ENCODE data around the gene IQGAP2.
"Not testable (repeated sequence)": the region's sequence is repeated elsewhere in the genome, so short reads cannot be mapped to it uniquely, and the experiment has no call there.

IQGAP2 gene

GRCh38 chr5:76583163-76584047, 180.3 kb downstream of the IQGAP2 start:
- DNase-seq = peak; percentile 21

DNA sequence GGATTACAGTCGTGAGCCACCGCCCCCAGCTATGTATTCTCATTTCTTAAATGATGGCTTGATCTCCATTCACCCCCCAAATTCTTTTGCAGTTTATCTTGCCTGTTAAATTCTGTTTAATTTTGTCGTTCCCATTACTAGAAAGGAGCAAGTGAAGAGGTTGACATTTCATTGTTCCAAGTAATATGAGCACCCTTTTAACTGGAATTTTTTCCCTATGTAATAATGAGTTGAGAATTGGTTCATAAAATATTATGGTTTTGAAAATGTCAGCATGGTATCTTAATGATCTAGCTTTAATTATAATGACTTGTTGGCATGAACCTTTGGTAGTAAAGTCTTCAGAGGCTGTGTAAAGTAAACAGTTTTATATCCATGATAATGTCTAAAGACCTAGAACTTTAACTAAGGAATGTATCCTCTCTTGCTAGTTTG, 182.7 kb downstream of the IQGAP2 start:
- no peak for DNase-seq

DNA sequence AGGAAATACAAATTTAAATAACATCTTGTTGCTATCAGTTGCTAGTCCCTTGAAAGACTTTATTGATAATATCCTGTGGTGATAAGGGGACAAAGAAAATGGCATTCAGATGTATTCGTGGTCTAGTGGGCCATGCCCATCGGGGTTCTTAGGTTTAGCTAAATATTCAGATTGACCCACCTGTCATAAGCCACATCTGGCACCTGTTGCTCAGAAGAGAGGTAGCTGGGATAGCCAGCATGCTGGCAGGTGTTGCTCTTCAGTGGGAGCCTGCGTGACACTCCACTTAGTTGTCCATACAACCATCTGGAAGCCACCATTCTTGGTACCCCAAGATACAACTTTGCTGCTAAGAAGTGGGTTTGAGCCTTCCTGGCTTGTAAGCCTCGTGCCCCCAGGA, 183.4 kb downstream of the IQGAP2 start:
- no peak for DNase-seq

DNA sequence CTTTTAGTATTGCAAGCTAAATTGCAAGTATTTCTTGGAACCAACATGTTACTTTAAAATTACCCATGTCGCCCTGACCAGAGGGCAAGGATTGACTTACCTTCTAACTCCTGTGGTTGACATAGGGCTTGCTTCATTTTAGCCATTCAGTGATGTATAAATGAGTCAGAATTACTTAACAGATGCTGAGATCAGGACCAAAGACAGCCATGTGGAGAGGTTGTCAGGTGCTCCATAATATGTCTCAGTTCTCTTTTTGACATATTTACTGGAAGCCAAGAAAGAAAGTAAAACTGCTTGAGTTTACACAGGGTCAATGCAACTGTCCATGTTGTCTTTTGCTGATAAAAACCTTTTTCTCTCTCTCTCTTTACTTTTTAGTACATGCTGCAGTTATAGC, 186.9 kb downstream of the IQGAP2 start:
- DNase-seq = no peak

- DNase-seq = no peak
Measured at GRCh38 chr5:76591366-76591765, 188.3 kb downstream of the IQGAP2 start.

DNA sequence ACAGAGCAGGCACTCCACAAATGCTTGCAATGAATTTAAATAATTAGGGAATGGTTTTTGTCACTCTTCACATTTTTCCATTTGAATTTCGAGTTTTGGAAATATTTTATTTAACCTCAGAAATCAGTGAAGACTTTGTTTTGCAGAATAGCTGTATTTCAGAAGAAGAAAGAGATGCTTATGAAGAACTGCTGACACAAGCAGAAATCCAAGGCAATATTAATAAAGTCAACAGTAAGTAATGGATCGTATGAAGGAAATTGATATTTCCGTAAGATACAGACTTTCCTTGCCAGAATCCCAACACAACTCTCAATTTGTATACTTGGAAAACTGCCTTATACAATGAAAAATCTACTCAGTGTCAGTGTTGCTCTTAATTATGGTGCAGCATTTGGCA, 189.6 kb downstream of the IQGAP2 start:
- DNase-seq = no peak

DNA sequence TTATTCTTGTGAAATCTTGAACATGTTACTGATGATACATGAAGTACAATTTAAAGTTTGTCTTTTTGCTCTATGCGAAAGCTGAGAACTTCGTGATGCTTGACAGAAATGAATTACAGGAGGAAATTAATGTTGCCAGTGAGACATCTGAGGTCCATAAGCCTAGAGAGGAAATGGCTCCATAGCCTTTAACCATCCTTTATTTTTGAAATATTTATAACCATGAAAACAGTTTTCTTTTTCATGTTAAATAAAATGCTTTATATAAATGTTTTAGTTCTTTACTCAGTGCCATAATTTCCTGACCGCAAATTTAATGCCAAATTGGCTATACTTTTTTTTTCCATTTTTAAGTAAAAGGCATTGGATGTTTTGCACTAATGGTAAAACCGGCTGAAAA, 191.0 kb downstream of the IQGAP2 start:
- no peak for DNase-seq

- DNase-seq = no peak
Measured at GRCh38 chr5:76595755-76596481, 192.8 kb downstream of the IQGAP2 start.

- DNase-seq = no peak
Measured at GRCh38 chr5:76598531-76598930, 195.4 kb downstream of the IQGAP2 start.

DNA sequence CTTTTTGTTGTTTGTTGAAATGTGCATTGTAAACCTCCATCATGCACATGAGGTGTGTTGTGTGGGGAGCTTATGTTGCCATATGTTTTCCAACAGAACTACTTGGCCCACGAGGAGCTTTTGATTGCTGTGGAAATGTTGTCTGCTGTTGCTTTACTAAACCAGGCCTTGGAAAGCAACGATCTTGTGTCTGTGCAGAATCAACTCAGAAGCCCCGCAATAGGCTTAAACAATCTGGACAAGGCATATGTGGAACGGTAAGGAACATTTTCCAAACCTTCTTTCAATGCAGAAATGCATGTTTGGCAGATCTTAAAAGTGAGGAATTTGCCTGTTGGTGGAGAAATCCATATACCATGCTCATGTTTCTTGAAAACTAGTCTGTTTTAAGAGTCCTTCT, 197.6 kb downstream of the IQGAP2 start:
- DNase-seq = no peak

DNA sequence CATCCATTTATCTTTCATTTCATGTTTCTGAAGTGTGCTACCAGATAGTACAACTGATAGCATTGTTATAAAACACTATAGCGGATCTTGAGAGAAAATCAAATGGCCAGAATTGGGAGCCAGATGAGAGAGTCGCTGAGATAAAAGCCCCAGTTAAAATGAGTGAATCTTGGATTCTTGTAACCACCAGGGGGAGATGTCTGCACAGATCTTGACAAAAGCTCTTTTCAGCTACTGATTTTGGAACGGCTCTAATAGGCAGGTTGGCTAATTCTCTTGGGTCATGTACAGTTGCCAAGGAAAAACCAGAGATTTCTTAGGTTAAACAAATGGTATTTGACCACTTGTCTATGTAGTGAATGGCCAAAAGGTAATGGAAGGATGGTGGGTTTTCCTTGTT, 198.4 kb downstream of the IQGAP2 start:
- DNase-seq = peak; percentile 80

- DNase-seq = peak; percentile 45
Measured at GRCh38 chr5:76602094-76602726, 199.1 kb downstream of the IQGAP2 start.

GRCh38 chr5:76603991-76604390, 200.9 kb downstream of the IQGAP2 start:
- DNase-seq = not testable (repeated sequence)

DNA sequence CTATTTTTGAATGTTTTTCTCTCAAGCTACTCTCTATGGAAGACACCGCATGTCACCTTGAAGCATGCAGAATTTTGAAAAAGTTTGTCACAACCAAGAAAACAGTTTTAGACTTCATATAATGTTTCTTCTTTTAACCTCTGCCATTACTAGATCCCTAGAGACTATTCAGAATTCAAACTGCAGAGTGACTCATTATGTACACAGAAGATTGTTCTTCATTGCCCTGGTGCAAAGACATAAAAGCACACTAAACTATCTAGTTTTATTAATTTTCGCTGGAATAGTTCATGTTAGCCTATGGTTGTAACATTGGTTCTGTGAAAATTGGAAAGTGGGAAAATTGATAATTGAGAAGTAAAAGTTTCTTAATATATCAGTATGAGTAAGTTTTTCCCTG, 201.8 kb downstream of the IQGAP2 start:
- DNase-seq = peak; percentile 63

- no peak for DNase-seq
Measured at GRCh38 chr5:76606701-76607100, 203.6 kb downstream of the IQGAP2 start.

GRCh38 chr5:76607353-76607871, 204.3 kb downstream of the IQGAP2 start:
- peak; percentile 77 for DNase-seq

- peak; percentile 65 for DNase-seq
Measured at GRCh38 chr5:76608833-76609232, 205.7 kb downstream of the IQGAP2 start.

GRCh38 chr5:76610196-76610595, 207.1 kb downstream of the IQGAP2 start:
- no peak for DNase-seq

DNA sequence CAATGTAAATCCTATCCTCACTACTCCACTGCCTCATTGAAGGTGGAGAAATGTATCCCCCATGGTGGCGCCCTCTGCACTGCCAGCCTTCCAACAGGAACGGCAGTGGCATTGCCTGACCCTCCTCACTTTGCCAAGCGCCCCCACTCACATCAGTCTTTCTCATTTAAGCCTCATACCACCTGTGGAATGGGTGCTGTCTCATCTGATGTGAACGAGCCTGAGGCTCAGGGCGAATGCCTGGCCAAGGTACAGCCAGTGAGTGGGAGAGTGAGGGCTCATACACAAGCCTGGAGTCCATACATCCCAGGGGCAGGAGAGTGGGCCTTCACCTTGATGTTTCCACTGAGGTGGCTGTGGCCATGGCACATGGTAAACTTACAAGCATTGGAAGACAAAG, 209.9 kb downstream of the IQGAP2 start:
- DNase-seq = no peak

DNA sequence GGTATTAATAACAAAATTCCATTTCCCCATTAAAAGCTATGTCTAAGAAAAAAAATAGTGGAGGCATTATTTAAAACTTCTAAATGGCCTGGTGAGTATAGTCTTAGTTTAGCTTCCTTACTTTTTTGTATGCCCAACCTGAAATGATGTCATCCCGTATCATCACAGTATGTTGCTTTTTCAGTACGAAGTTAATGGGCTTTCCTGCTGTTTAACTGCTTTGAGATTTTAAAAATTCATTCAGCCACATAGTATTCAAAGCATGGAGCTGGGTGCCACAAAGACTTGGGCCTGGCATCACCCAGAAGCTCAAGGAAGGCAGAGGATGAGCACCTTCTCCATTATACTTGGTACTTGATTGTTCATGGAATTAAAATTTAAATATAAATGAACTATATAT, 212.7 kb downstream of the IQGAP2 start:
- DNase-seq = no peak

DNA sequence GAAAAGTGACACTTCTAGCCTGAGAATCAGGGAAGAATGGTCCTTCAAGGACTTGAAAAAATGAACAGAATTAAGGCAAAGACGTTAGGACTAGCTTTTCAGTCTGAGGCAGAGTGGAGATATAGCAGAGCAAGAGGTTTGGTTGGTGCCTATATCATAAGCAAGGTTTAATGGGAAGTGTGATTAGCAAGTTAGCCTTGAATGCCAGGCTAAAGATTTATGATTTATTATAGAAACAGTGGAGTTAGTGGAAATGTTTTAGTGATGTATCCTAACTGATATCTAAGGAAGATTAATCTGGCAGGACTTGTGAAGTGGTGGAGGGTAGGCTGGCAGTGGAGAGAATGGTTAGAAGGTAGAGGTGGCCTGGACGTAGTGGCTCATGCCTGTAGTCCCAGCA, 213.1 kb downstream of the IQGAP2 start:
- DNase-seq = no peak

GRCh38 chr5:76617229-76617628, 214.1 kb downstream of the IQGAP2 start:
- DNase-seq = no peak

DNA sequence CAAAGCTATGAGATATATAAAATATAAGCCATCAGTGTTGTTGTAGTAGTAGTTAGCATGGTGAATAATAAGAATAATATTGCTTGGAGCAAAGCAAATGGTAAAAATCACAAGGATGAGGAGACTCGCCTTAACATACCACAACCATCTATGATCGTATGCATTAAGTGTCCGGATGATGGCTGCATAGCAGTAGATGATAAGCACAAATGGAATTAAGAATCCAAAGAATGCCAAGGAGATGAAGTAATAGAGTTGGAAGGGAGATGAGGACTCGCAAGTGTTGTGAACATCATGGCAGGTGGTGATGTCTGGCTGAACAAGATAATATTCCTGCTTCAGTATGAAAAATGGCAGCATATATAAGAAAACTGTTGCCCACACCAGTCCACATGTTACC, 214.6 kb downstream of the IQGAP2 start:
- peak; percentile 93 for DNase-seq

GRCh38 chr5:76620166-76620565, 217.1 kb downstream of the IQGAP2 start:
- DNase-seq = no peak

All from fibroblast of upper back skin (primary cell).